ENCODE results near the gene PLEKHN1.

DNA sequence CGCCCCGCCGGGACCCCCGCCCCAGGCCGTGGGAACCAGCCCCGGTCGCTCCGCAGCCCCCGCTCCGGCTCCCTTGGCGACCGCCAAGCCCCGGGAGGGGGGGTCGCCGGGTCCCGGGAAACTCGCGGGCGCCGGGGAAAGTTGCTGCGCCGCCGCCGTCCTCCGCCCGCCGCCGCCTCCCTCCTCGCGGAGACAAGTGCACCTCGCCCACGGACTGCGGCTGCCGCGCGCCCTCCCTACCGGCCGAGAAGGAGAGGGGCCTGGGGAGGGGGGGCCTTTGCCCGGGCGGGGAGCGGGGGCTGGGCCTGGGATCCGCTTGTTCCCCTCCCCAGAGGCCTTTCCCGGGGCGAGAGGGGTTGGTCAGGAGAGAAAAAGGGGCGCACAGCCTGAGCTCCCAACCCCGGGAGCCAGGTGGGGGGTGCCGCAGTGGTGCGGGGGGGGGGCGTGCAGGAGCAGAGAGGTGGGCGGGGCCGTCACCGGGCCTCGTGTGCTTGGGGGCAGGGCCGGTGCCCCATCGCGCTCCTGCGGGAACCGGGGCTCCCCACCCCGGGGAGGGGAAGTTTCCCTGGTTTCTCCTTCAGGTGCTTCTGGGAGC lies 54.2 kb downstream of the PLEKHN1 start:
- no peak for TF ChIP-seq EZH2 (IDR thresholded peaks at IDR 0.05; ENCODE audit: insufficient read depth, poor library complexity, severe bottlenecking)
- no peak for TF ChIP-seq EZH2phosphoT487 (IDR thresholded peaks at IDR 0.05; ENCODE audit: insufficient read depth, low read depth)
